Urinary bladder (tissue), 4 donors: ENCODE data around the gene CAND1. TPM values are rescaled to one million over a fixed set of nuclear protein-coding genes. Genes with fewer than 3 reads are reported as not detected.

ENCODE experiments used
- DNase-seq: peaks from one replicate; pipeline ENCODE4 v3.0.0-alpha.2; 2015; ENCODE audit errors: extremely low spot score
- H3K27ac ChIP-seq: one replicate; pipeline ENCODE4 v1.5.1; 2013; ENCODE audit warnings: low read depth, mild to moderate bottlenecking, moderate library complexity
- H3K36me3 ChIP-seq: one replicate; pipeline ENCODE4 v1.6.1; 2013; ENCODE audit warnings: mild to moderate bottlenecking, moderate library complexity; ENCODE audit not compliant: insufficient read depth
- H3K4me1 ChIP-seq: one replicate; pipeline ENCODE4 v1.6.1; 2013; ENCODE audit warnings: mild to moderate bottlenecking, moderate library complexity; ENCODE audit not compliant: insufficient read depth
- H3K4me3 ChIP-seq: one replicate; pipeline ENCODE4 v1.5.1; 2013; ENCODE audit warnings: low read depth, low read length
- WGBS: extraction: QIAGEN DNeasy Blood & Tissue Kit; methylation state at CpG from one replicate; pipeline ENCODE4 v1.1.7; 2013; 5-methylcytosine and 5-hydroxymethylcytosine counted together
- polyA plus RNA-seq: library from polyadenylated mRNA; stranded (reverse); fragments of 200-250 nt; gene quantifications from one replicate; pipeline ENCODE4 v1.2.3, GENCODE V29; 2013
- total RNA-seq: library from RNA; depleted of rRNA; stranded (reverse); fragments of >200 nt; gene quantifications from one replicate; pipeline ENCODE4 v1.2.3, GENCODE V29; 2014
- donor health status: healthy with polysubstance abuse.
- donor health status: healthy.

CAND1 gene
- total and polyA plus RNA-seq, 2 donors: 51.0 to 210 TPM

DNA sequence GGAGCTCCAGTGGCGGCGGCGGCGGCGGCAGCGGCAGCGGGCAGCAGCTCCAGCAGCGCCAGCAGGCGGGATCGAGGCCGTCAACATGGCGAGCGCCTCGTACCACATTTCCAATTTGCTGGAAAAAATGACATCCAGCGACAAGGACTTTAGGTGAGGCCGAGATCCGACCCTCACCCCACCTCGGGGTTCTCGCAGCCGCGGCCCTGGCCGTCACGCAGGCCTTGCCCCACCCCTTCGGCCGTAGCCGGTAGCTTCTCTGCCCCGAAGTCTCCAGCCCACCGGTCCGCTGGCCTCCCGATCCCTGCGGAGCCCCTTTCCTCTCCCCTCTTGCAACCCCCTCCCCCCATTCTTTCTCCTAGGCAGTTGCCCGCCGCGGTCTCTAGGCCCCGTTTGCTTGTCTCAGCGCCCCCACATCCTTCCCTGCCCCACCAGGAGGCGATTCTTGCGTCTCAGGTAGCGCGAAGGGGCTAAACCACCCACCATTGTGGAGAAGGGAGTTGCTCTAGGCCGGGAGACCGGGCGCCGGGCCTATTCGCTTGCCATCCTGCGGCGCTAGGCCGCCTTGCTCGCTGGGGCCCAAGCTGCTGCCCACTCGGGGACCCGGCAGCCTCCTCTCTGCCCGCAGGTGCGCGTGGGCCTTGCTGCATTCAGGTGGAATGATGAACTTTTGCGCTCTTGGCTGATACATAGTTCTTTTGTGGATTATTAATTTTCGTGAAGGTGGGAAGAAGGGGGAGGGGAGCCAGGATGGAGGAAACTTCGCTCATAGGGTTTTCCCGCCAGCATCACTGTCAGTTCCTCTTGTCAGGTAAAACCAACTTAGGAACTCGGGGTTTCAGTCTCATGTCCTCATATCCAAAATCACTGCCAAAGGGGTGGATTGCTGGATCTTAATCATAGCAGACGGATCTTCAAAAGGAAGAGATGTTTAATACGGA is 745 bp downstream of the CAND1 start:
- Histone ChIP-seq H3K4me3 (peak overlapping the region; percentile 76), H3K27ac (peak overlapping the region; percentile 95), H3K36me3 (no peaks in the 10 kb centered on the region), H3K4me1 (no peaks in the 10 kb centered on the region)
- DNase-seq: no peak
- WGBS: under 1% methylated on average over 61 of the region's 61 CpGs

- Histone ChIP-seq H3K4me1 (no peaks in the 10 kb centered on the region), H3K36me3 (no peaks in the 10 kb centered on the region), H3K4me3 (peak overlapping the region; percentile 76), H3K27ac (no peak overlapping the region)
- 5% methylated on average over 6 of the region's 6 CpGs for WGBS
- DNase-seq: no peak
Observed at GRCh38 chr12:67270622-67271021, 1.5 kb downstream of the CAND1 start.

DNA sequence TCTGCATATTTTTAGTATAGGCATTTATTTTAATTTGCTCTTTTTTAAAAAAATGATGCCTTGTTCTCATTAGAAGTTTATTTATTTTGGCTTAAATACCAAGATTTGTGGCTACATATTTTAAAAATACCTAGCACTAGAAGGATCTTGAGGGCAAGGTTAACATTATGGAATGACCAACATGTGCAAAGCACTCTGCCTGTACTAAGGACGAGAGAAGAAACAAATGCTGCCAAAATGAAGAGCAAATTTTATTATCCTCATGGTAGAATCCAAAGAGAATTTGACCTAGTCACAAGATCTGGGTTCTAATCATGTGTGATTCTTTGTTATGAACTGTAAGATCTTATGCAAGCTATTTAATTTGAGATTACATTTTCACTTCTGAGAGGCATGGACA is 2.8 kb downstream of the CAND1 start:
- DNase-seq: no peak
- Histone ChIP-seq H3K4me3 (no peak overlapping the region), H3K27ac (no peak overlapping the region), H3K4me1 (no peaks in the 10 kb centered on the region), H3K36me3 (peaks cover 1% of the 10 kb centered on the region)
- 20% methylated on average over 1 of the region's 1 CpG for WGBS

GRCh38 chr12:67274186-67274585 is 5.0 kb downstream of the CAND1 start:
- Histone ChIP-seq H3K27ac (no peak overlapping the region), H3K4me3 (no peak overlapping the region)

GRCh38 chr12:67275380-67275913 is 6.3 kb downstream of the CAND1 start:
- H3K36me3 ChIP-seq: peaks cover 1% of the 10 kb centered on the region
- DNase-seq: no peak
- 80% methylated on average over 6 of the region's 6 CpGs for WGBS
- peaks cover 2% of the 10 kb centered on the region for H3K4me1 ChIP-seq
- no peak overlapping the region for H3K27ac ChIP-seq
- H3K4me3 ChIP-seq: no peak overlapping the region

More at GRCh38 chr12:67274186-67274585, 5.0 kb downstream of the CAND1 start:
- Histone ChIP-seq H3K36me3 (peaks cover 1% of the 10 kb centered on the region), H3K4me1 (peaks cover 2% of the 10 kb centered on the region)
- DNase-seq: no peak
- WGBS: 10% methylated on average over 3 of the region's 3 CpGs

DNA sequence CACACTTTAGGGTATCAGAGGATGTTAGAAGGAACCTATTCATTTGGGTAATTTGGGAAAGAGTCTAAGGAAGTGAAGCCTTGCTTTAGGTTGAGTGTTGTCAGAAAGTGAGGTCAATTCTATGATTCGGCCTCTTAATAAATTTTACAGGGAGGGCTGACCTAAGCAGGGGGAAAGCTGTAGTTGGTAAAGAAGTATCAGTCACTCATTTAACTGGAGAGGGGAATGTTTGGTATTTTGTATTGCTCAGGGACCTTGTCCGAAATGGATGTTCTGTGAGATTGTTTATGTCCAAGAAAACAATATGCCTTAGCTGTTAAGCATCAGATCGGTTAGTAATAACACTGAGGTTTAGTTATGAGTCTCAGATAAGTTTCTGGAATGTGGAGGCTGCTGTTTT is 7.3 kb downstream of the CAND1 start:
- no peak overlapping the region for H3K4me3 ChIP-seq
- peaks cover 2% of the 10 kb centered on the region for H3K4me1 ChIP-seq
- WGBS: 49% methylated on average over 3 of the region's 3 CpGs
- H3K36me3 ChIP-seq: peaks cover 1% of the 10 kb centered on the region
- DNase-seq: no peak
- H3K27ac ChIP-seq: no peak overlapping the region

DNA sequence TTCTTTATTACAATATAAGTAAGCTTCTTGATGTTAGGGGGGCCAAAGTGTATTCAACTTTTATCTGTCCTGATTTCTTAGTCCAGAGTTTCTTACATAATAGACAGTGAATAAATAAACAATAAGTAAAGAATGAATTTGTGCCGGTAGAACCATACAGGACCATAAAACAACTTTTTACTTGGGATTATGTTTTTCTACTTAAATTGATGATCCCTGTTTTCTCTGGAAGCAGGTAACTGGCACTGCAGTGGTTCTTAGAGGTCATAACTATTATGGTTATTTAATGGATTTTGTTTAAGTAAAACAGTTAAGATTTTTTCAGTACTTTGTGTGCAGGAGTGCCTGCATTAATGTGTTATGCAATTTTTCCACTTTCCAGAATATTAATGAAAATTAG is 10.5 kb downstream of the CAND1 start:
- Histone ChIP-seq H3K36me3 (peaks cover 1% of the 10 kb centered on the region), H3K4me1 (peaks cover 2% of the 10 kb centered on the region), H3K4me3 (no peak overlapping the region), H3K27ac (no peak overlapping the region)
- WGBS: 9% methylated on average over 1 of the region's 1 CpG
- no peak for DNase-seq

DNA sequence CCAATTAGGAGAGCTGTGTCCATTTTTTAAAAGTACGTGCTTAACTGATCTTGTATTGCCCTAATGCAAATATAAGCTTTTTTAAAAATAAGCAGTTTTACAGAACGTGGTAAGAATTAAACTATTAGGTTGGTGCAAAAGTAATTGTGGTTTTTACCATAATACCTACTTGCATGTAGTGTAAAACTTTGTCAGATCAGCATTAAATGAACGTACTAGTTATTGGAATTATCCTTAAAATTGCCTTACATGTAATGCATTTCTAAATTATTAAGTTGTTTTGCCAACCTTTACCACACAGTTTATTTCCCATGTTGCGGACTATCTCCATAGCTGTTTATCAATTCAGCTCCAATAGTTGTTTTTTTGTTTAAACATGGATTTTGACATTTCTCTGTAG is 10.9 kb downstream of the CAND1 start:
- Histone ChIP-seq H3K36me3 (peaks cover 1% of the 10 kb centered on the region), H3K4me3 (no peak overlapping the region), H3K4me1 (peaks cover 2% of the 10 kb centered on the region), H3K27ac (no peak overlapping the region)
- no peak for DNase-seq
- 53% methylated on average over 4 of the region's 4 CpGs for WGBS

- DNase-seq: no peak
- H3K4me1 ChIP-seq: peaks cover 2% of the 10 kb centered on the region
- peaks cover 1% of the 10 kb centered on the region for H3K36me3 ChIP-seq
- 19% methylated on average over 2 of the region's 2 CpGs for WGBS
- H3K4me3 ChIP-seq: no peak overlapping the region
- H3K27ac ChIP-seq: no peak overlapping the region
Observed at GRCh38 chr12:67280572-67280971, 11.4 kb downstream of the CAND1 start.

DNA sequence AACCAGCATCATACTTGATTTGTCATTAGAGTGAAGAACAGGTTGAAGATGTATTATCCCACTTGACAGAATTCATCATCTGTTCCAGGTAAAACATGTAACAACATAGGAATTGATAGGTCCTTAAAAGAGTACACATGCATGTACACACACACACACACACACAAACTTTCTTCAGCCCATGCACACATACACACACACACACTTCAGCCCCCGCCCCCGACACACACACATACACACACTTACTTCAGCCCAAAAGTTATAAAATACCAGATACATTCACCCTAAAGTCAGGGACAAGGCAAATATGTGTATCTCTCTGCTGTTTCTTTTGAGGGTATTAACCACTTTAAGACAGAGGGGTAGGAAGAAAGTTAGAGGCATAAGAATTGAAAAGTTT is 15.4 kb downstream of the CAND1 start:
- H3K27ac ChIP-seq: no peak overlapping the region
- no peaks in the 10 kb centered on the region for H3K36me3 ChIP-seq
- no peak overlapping the region for H3K4me3 ChIP-seq
- WGBS: 96% methylated on average over 2 of the region's 2 CpGs
- H3K4me1 ChIP-seq: peaks cover 2% of the 10 kb centered on the region
- DNase-seq: no peak

GRCh38 chr12:67286257-67286656 is 17.1 kb downstream of the CAND1 start:
- Histone ChIP-seq H3K4me1 (peaks cover 2% of the 10 kb centered on the region), H3K36me3 (peaks cover 1% of the 10 kb centered on the region), H3K4me3 (no peak overlapping the region), H3K27ac (no peak overlapping the region)
- DNase-seq: no peak
- WGBS: 96% methylated on average over 5 of the region's 5 CpGs

GRCh38 chr12:67287311-67287710 is 18.2 kb downstream of the CAND1 start:
- Histone ChIP-seq H3K36me3 (peaks cover 2% of the 10 kb centered on the region), H3K4me3 (no peak overlapping the region), H3K4me1 (peaks cover 2% of the 10 kb centered on the region), H3K27ac (no peak overlapping the region)
- no peak for DNase-seq
- 84% methylated on average over 5 of the region's 5 CpGs for WGBS

GRCh38 chr12:67288561-67288960 is 19.4 kb downstream of the CAND1 start:
- DNase-seq: no peak
- peaks cover 2% of the 10 kb centered on the region for H3K4me1 ChIP-seq
- H3K4me3 ChIP-seq: no peak overlapping the region
- H3K36me3 ChIP-seq: peaks cover 2% of the 10 kb centered on the region
- WGBS: 91% methylated on average over 2 of the region's 2 CpGs
- no peak overlapping the region for H3K27ac ChIP-seq

GRCh38 chr12:67290378-67290777 is 21.2 kb downstream of the CAND1 start:
- H3K36me3 ChIP-seq: peaks cover 2% of the 10 kb centered on the region
- peaks cover 2% of the 10 kb centered on the region for H3K4me1 ChIP-seq
- H3K27ac ChIP-seq: no peak overlapping the region
- 98% methylated on average over 2 of the region's 2 CpGs for WGBS
- no peak for DNase-seq
- H3K4me3 ChIP-seq: no peak overlapping the region
